H9 (cell line): ENCODE measurements around the gene ZNF784. TPM values are rescaled to one million over a fixed set of nuclear protein-coding genes. Genes with fewer than 3 reads are reported as not detected.

Source experiments
- DNase-seq: peaks from one replicate; pipeline ENCODE4 v3.0.0-alpha.2; 2017
- H2AFZ ChIP-seq: one replicate; pipeline ENCODE4 v1.6.1; 2013; ENCODE audit warnings: mild to moderate bottlenecking, low read length, control low read depth, moderate library complexity
- H2AK5ac ChIP-seq: 2 replicates; pipeline ENCODE4 v1.6.1; 2013; ENCODE audit warnings: low read length, control low read depth, mixed read lengths; ENCODE audit not compliant: insufficient read length
- H2BK120ac ChIP-seq: one replicate; pipeline ENCODE4 v1.6.1; 2013; ENCODE audit warnings: low read depth, mild to moderate bottlenecking, low read length, control low read depth, inconsistent platforms; ENCODE audit not compliant: poor library complexity, severe bottlenecking
- H2BK12ac ChIP-seq: 2 replicates; pipeline ENCODE4 v1.6.1; 2013; ENCODE audit warnings: low read length, control low read depth, mixed read lengths, low read depth; ENCODE audit not compliant: insufficient read length
- H2BK15ac ChIP-seq: 2 replicates; pipeline ENCODE4 v1.6.1; 2013; ENCODE audit warnings: low read depth, low read length, control low read depth
- H2BK20ac ChIP-seq: one replicate; pipeline ENCODE4 v1.6.1; 2013; ENCODE audit warnings: low read depth, mild to moderate bottlenecking, low read length, control low read depth, inconsistent platforms; ENCODE audit not compliant: poor library complexity, severe bottlenecking
- H2BK5ac ChIP-seq: 2 replicates; pipeline ENCODE4 v1.6.1; 2013; ENCODE audit warnings: low read length, control low read depth, mixed read lengths; ENCODE audit not compliant: insufficient read length
- H3K14ac ChIP-seq: 2 replicates; pipeline ENCODE4 v1.6.1; 2013; ENCODE audit warnings: low read length, control low read depth; ENCODE audit not compliant: insufficient read depth
- H3K18ac ChIP-seq: 2 replicates; pipeline ENCODE4 v1.6.1; 2013; ENCODE audit warnings: low read depth, mild to moderate bottlenecking, mixed read lengths, low read length, control low read depth; ENCODE audit not compliant: insufficient read length
- H3K23ac ChIP-seq: 2 replicates; pipeline ENCODE4 v1.6.1; 2013; ENCODE audit warnings: low read length, control low read depth, mixed read lengths, low read depth; ENCODE audit not compliant: insufficient read length
- H3K23me2 ChIP-seq: 2 replicates; pipeline ENCODE4 v1.6.1; 2013; ENCODE audit warnings: low read depth, mild to moderate bottlenecking, mixed read lengths, low read length, control low read depth; ENCODE audit not compliant: insufficient read length, poor library complexity, severe bottlenecking
- H3K27ac ChIP-seq: 2 replicates; pipeline ENCODE4 v1.5.1; 2013; ENCODE audit warnings: low read length, control low read depth, mixed read lengths, low read depth; ENCODE audit not compliant: insufficient read length
- H3K27me3 ChIP-seq: 2 replicates; pipeline ENCODE4 v1.6.1; 2013; ENCODE audit warnings: low read length, control low read depth, inconsistent platforms; ENCODE audit not compliant: insufficient read depth
- H3K4ac ChIP-seq: 2 replicates; pipeline ENCODE4 v1.6.1; 2013; ENCODE audit warnings: low read depth, mild to moderate bottlenecking, control low read depth, inconsistent platforms, low read length, moderate library complexity
- H3K4me1 ChIP-seq: 2 replicates; pipeline ENCODE4 v1.6.1; 2013; ENCODE audit warnings: low read length, control low read depth, inconsistent platforms; ENCODE audit not compliant: insufficient read depth
- H3K4me2 ChIP-seq: 2 replicates; pipeline ENCODE4 v1.6.1; 2013; ENCODE audit warnings: low read length, control low read depth, mixed read lengths; ENCODE audit not compliant: insufficient read length, insufficient read depth
- H3K56ac ChIP-seq: 2 replicates; pipeline ENCODE4 v1.6.1; 2013; ENCODE audit warnings: low read depth, mild to moderate bottlenecking, mixed read lengths, low read length, control low read depth; ENCODE audit not compliant: insufficient read length
- H3K79me1 ChIP-seq: 2 replicates; pipeline ENCODE4 v1.6.1; 2013; ENCODE audit warnings: low read depth, mild to moderate bottlenecking, moderate library complexity, low read length, control low read depth, inconsistent platforms; ENCODE audit not compliant: insufficient read depth, poor library complexity, severe bottlenecking
- H3K79me2 ChIP-seq: 2 replicates; pipeline ENCODE4 v1.6.1; 2013; ENCODE audit warnings: low read length, control low read depth, inconsistent platforms; ENCODE audit not compliant: insufficient read depth
- H3K9ac ChIP-seq: 2 replicates; pipeline ENCODE4 v1.6.1; 2013; ENCODE audit warnings: low read length, control low read depth, mixed read lengths; ENCODE audit not compliant: insufficient read length; ENCODE audit errors: extremely low read depth
- H3K9me3 ChIP-seq: one replicate; pipeline ENCODE4 v1.6.1; 2013; ENCODE audit warnings: low read depth, low read length, inconsistent platforms; ENCODE audit not compliant: control insufficient read depth
- H3T11ph ChIP-seq: one replicate; pipeline ENCODE4 v1.6.1; 2013; ENCODE audit warnings: mild to moderate bottlenecking, low read length, control low read depth, inconsistent platforms
- H4K20me1 ChIP-seq: one replicate; pipeline ENCODE4 v1.6.1; 2013; ENCODE audit not compliant: control insufficient read depth, insufficient read length, insufficient read depth
- H4K5ac ChIP-seq: 2 replicates; pipeline ENCODE4 v1.6.1; 2013; ENCODE audit warnings: low read depth, mild to moderate bottlenecking, mixed read lengths, low read length, control low read depth; ENCODE audit not compliant: insufficient read length
- H4K8ac ChIP-seq: replicated peaks from 2 replicates; pipeline ENCODE4 v1.6.1; 2013; ENCODE audit warnings: low read length, control low read depth, mixed read lengths, low read depth; ENCODE audit not compliant: insufficient read length
- H4K91ac ChIP-seq: 2 replicates; pipeline ENCODE4 v1.6.1; 2013; ENCODE audit warnings: low read depth, mild to moderate bottlenecking, moderate library complexity, mixed read lengths, low read length, control low read depth; ENCODE audit not compliant: insufficient read length
- H3K27ac Mint-ChIP-seq, 3 experiments: 2 replicates in 2 of 3; 3 replicates in 1 of 3; pipeline ENCODE4 v1.8.0; 2020 to 2021; ENCODE audit warnings: mixed read lengths in 3 of 3, mild to moderate bottlenecking in 1 of 3, moderate library complexity in 1 of 3
- H3K27me3 Mint-ChIP-seq: 2 replicates; pipeline ENCODE4 v1.8.0; 2021; ENCODE audit warnings: low read depth, mild to moderate bottlenecking, moderate library complexity, mixed read lengths
- H3K36me3 Mint-ChIP-seq, 3 experiments: 2 replicates in 2 of 3; 3 replicates in 1 of 3; pipeline ENCODE4 v1.8.0; 2020 to 2021; ENCODE audit warnings: low read depth in 3 of 3, mixed read lengths in 3 of 3; ENCODE audit not compliant: insufficient read depth in 1 of 3
- H3K4me1 Mint-ChIP-seq, 2 experiments: 2 replicates each; pipeline ENCODE4 v1.8.0; 2020; ENCODE audit warnings: mixed read lengths in 2 of 2
- H3K4me3 Mint-ChIP-seq, 2 experiments: 2 replicates in 1 of 2; 3 replicates in 1 of 2; pipeline ENCODE4 v1.8.0; 2020 to 2021; ENCODE audit warnings: mild to moderate bottlenecking in 2 of 2, mixed read lengths in 2 of 2, moderate library complexity in 1 of 2
- H3K9me3 Mint-ChIP-seq, 2 experiments: 2 replicates in 1 of 2; 3 replicates in 1 of 2; pipeline ENCODE4 v1.8.0; 2020; ENCODE audit warnings: mild to moderate bottlenecking in 2 of 2, mixed read lengths in 2 of 2, moderate library complexity in 1 of 2
- WGBS: extraction: QIAGEN DNeasy Blood & Tissue Kit; methylation state at CpG from one replicate; pipeline ENCODE4 v1.1.7; 2013; ENCODE audit warnings: missing lambda C conversion rate, low lambda C conversion rate, mixed read lengths; ENCODE audit not compliant: insufficient read length; ENCODE audit errors: extremely low coverage; 5-methylcytosine and 5-hydroxymethylcytosine counted together
- total RNA-seq: library from RNA; stranded (reverse); gene quantifications from 2 replicates; pipeline ENCODE4 v1.2.1, GENCODE V29; 2021
- TF ChIP-seq, protein P1 (sequence below): fragments of 200-600 bp; sonication (generic); conservative IDR thresholded peaks from 3 replicates; pipeline ENCODE4 v1.8.0; 2021; ENCODE audit warnings: antibody characterized with exemption, mild to moderate bottlenecking

The ZNF784 gene
- total RNA-seq, 1 experiment from 2014 or later = 10.7 TPM

DNA sequence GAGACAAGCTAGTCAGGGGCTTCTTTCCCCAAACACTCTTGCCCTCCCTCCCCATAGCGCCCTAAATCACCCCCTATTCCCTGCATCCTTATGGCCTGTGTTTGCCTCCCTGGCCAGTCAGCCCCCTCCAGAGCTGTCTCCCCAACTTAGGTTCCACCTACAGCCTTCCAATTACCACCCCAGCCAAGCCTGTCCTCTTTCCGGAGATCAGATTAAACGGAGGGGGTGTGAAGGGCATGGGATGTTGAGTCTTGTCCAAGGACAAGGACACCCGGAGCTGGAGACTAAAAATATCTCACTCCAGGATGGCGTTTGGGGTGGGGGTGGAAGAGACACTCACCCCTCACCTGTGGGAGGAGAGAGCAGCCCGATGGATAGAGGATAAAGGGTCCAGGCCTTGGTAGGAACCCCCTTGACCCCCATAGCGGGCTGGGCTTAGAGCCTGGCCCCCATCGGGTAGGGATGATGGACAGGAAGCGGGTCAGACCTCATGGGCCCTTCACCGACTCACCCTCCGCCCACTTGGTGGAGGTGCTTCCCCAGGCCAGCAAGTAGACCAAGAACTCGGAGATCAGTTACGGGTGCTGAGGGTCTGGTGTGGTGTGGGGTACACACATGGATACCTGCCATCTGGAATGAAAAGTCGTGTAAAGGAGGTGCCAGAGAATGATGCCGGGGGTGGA is 12.9 kb downstream of the ZNF784 start:
- no peak overlapping the region for H2BK15ac ChIP-seq
- Mint-ChIP-seq H3K27me3 (no peaks in the 10 kb centered on the region), H3K36me3 (peaks cover 16 to 41% (median 36%) of the 10 kb centered on the region in 3 experiments), H3K4me3 (no peak overlapping the region), H3K27ac (no peak overlapping the region; a peak in 1 of 7 replicates), H3K4me1 (peaks cover 7 to 8% of the 10 kb centered on the region in 2 experiments), H3K9me3 (no peaks in the 10 kb centered on the region)
- DNase-seq = no peak
- H4K5ac ChIP-seq = no peak overlapping the region
- TF ChIP-seq, protein P1, sequence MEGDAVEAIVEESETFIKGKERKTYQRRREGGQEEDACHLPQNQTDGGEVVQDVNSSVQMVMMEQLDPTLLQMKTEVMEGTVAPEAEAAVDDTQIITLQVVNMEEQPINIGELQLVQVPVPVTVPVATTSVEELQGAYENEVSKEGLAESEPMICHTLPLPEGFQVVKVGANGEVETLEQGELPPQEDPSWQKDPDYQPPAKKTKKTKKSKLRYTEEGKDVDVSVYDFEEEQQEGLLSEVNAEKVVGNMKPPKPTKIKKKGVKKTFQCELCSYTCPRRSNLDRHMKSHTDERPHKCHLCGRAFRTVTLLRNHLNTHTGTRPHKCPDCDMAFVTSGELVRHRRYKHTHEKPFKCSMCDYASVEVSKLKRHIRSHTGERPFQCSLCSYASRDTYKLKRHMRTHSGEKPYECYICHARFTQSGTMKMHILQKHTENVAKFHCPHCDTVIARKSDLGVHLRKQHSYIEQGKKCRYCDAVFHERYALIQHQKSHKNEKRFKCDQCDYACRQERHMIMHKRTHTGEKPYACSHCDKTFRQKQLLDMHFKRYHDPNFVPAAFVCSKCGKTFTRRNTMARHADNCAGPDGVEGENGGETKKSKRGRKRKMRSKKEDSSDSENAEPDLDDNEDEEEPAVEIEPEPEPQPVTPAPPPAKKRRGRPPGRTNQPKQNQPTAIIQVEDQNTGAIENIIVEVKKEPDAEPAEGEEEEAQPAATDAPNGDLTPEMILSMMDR = no peak
- no peak overlapping the region for H2BK5ac ChIP-seq
- no peak overlapping the region for H2BK12ac ChIP-seq
- no CpG with 5 or more reads among the region's 15 CpGs for WGBS
- H2AK5ac ChIP-seq = no peak overlapping the region
- no peak overlapping the region for H4K8ac ChIP-seq
- no peak overlapping the region for H4K91ac ChIP-seq
- H3K79me1 ChIP-seq = peaks cover 4% of the 10 kb centered on the region
- no peak overlapping the region for H3K4me2 ChIP-seq
- no peak overlapping the region for H3K14ac ChIP-seq
- no peak overlapping the region for H3K9ac ChIP-seq
- H3K23me2 ChIP-seq = no peaks in the 10 kb centered on the region
- no peak overlapping the region for H3K56ac ChIP-seq
- peaks cover 1% of the 10 kb centered on the region; the same call in 1 of the 2 replicates for H3K79me2 ChIP-seq
- 0 out of 2 replicates have a peak, but pooled peaks cover 3% of the 10 kb centered on the region for H3K4me1 ChIP-seq
- no peaks in the 10 kb centered on the region for H3K27me3 ChIP-seq
- H3K4ac ChIP-seq = no peak overlapping the region
- H2BK20ac ChIP-seq = no peak overlapping the region
- no peak overlapping the region for H2AFZ ChIP-seq
- H3K9me3 ChIP-seq = no peaks in the 10 kb centered on the region
- H2BK120ac ChIP-seq = no peak overlapping the region
- no peak overlapping the region for H3K18ac ChIP-seq
- no peak overlapping the region for H3T11ph ChIP-seq
- no peak overlapping the region for H3K27ac ChIP-seq
- H3K23ac ChIP-seq = no peak overlapping the region
- H4K20me1 ChIP-seq = no peaks in the 10 kb centered on the region
